RPMI8226 (cell line): ENCODE results near the gene GNPTG.

ENCODE experiments used
- DNase-seq: peaks from one replicate; pipeline ENCODE4 v3.0.0-alpha.2; 2015

GNPTG gene

DNA sequence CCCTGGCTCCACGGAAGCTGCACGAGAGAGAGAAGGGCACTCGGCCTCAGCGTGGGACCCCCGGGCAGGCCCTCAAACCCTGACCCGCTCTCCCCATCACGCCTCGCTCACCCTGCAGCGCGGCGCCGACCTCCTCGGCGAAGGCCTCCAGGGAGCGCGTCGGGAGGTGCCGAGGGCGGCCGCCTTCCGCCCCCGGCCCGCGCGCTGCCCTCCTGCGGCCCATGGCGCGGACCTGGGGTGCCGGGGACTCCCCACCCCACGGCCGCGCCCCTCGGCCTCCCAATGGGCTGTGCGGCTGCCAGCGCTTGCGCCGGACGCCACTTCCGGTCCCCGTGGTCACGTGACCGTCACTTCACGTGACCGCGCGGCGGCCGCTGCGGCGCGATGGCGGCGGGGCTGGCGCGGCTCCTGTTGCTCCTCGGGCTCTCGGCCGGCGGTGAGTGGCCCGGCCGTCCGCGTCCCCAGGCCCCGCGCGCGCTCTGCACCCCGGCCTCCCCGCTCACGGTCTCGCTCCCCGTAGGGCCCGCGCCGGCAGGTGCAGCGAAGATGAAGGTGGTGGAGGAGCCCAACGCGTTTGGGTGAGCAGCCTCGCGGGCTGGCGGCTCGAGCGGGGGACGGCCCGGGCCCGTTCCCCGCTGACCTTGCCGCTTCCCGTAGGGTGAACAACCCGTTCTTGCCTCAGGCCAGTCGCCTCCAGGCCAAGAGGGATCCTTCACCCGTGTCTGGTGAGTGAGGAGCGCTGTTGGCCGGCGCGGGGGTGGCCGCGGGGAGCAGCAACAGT is at the start of gene GNPTG, which contains the start of gene TSR3:
Gene GNPTG, plus strand, starts transcription at position 350 of the 781 bp plus-strand sequence. Its CDS starts 35 bp downstream, at position 385.
Gene TSR3, minus strand, starts transcription at position 297 of the 781 bp plus-strand sequence. Its CDS starts 74 bp downstream, at position 223.
- peak; percentile 97 for DNase-seq

DNA sequence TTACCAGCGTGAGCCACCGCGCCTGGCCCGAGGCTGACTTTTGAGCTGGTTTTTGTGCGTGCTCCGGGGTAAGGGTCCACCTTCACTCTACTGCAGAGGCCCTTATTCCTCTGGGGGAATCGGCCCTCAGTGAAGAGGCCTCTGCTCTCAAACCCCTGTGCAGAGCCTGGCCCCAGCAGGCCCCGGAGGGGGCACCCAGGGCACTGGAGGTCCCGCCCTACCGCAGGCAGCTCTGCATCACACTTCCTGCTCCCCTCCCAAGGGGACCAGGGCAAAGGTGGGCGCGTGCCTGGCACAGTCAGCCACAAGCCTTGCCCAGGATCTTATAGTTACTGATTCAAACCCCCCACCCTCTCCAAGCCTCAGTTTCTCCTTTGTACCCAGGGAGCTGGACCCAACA is 45.9 kb upstream of the GNPTG start:
- no peak for DNase-seq

DNA sequence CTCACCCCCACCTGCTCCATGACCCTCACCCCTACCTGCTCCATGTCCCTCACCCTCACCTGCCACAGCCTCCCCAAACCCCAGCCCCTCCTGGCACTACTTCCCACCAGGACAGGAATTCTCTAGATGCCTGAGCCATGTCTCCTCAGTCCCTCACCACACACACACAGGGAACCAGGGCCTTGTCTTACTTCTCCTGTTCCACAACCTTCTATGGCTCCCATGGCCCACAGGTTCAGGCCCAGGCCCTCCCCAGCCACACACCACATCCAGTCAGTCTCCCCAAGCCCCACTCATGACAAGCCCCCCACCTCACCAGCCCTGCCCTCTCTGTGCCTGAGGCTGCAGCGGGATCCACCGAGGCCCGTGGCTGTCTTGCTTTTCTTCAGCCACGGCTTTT is 45.4 kb upstream of the GNPTG start:
- DNase-seq = no peak

DNA sequence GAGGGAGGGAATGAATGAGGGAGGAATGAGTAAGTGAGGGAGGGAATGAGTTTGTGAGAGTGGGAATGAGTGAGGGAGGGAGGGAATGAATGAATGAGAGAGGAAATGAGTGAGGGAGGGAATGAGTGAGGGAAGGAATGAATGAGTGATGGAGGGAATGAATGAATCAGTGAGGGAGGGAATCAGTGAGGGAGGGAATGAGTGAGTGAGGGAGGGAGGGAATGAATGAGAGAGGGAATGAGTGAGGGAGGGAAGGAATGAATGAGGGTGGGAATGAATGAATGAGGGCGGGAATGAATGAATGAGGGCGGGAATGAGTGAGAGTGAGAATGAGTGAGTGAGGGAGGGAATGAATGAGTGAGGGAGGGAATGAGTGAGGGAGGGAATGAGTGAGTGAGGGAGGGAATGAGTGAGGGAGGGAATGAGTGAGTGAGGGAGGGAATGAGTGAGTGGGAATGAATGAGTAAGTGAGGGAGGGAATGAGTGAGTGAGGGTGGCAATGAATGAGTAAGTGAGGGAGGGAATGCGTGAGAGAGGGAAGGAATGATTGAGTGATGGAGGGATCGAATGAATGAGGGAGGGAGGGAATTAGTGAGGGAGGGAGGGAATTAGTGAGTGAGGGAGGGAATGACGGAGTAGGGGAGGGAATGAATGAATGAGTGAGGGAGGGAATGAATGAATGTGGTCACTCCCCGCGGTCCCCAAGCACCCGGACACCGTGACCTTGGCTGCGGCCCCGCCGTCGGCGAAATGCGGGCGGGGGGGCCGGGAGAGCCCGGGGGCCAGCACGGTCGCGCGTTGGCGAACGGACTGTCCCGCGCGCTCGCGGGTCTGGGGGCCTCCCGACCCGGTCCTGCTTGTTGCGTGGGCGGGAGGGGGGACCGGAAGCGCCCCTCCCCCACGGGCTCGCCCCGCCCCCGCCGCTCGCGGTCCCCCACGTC is 43.4 kb upstream of the GNPTG start:
- peak; percentile 83 for DNase-seq

DNA sequence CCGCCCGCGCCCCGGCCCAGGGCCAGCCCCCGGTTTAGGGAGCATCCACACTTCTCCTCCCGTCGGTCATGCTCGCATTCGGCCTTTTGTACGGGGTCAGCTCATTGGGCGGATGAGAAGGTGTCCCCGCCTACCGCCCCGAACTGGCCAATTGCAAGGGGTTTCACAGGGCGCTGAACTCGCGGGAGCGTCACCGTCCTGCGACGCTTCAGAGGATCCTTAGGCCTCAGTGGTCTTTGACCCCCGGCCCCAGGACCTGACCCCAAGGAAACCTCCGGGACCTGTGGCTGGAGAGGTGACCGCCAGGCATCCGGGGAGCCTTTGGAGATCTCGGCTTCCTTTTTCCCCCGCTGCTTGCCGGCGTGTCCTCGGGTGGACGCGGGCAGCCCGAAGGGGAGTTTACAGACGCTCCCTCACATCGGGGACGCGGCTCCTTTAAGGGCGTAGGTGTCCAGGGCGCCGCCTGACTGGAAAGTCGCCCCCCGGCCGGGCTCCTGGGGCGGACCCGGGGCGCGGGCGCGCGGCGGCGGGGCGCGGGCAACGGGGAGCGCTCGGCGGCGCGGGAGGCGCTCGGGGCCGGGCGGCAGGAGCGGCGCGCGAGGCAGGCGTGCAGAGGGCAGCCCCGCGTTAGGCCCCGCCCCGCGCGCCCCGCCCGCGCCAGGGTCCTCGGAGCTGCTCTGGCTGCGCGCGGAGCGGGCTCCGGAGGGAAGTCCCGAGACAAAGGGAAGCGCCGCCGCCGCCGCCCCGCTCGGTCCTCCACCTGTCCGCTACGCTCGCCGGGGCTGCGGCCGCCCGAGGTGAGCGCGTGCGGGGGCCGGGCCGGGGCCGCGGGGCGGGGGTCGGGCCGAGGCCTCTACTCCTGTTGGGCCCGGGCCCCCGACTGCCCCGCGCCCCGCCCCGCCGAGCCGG is 42.5 kb upstream of the GNPTG start, which contains the start of gene UBE2I:
Gene UBE2I, plus strand, starts transcription at position 660 of the 909 bp plus-strand sequence. CDS start 4,395 bp downstream, outside the sequence.
- peak; percentile 99 for DNase-seq

DNA sequence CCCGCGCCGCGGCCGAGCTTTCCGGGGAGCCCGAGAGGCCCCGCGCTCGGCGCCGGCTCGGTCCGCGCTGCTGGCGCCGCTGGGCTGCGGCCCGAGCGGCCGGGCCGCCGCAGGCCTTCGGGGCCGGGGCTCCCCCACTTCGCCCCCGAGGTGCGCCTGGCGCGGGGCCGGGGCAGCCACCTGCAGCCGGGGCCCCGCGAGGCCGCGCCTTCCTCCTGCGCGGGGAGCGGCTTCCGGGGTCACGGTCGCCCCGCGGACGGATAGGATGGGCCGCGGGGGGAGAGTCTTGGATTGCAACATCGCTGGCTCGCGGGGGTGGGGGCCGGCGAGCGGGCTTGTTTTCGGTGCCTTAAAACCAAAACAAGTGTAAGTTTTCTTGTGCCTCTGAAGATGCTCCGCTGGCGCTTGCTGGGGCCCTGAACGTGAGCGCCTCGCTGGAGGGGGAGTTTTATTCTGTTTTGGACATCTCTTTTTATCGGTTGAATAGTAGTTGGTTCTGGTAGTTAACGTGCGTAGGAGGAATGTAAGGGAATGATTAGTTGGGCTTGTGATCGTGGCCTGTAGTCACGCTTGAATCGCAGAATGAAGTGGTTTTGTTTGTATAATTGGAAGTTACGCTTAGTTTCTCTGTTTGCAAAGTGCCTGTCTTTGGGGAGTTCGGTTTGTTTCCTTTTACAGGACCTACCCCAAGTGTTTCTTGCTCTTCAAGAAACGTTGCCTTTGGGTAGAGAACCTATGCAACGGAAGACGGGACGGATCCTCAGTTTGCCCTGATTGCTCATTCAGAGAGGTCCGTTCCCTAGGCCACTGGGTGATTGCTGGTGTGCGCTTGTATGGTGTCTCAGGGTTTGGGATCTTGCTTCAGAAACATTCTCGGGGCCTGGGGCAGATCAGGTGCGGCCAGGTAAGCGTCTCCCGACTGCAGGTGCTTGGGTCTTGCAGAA is 41.6 kb upstream of the GNPTG start:
- DNase-seq = peak; percentile 64

DNA sequence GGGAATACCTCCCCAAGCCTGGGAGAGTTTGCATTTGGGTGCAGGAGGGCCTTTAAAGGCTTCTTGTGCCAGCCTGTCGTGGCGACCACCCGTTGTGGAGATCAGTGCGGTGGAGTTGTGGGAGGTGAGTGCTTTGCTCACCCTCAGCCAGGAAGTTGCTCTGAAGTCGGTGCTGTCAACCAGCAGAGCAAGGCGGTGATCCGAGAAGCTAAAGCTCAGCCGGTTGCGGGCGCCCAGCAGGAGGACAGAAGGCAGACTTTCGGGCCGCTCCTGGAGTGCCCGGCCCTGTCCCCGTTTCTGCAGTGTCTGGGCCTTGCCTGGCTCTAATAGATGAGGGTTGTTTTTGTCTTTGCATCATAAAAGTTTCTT is 40.9 kb upstream of the GNPTG start:
- peak; percentile 54 for DNase-seq

DNA sequence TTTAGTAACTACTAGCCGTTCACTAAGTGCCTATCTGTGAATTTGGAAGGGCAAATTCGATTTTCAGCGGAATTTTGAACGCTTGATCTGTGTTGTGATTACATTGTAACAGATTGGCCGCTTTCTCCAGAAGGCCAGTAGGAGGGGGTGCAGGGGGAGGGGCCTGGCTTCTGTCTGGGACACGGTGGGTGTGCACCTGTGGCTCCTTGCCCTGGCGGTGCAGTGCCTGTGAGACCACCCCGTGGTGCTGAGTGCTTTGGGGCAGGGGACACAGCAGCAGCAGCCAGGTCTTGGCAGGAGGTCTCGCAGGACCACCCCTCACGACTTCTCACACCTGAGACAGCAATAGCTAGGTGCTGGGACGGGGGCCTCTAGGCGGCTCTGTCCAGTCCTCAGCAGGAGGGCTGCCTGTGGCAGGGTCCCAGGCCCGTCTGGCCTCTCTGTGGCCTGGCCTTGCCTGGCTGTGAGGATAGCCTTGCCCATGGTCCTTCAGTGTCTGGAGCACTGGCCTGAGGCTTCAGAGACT is 40.5 kb upstream of the GNPTG start:
- no peak for DNase-seq

DNA sequence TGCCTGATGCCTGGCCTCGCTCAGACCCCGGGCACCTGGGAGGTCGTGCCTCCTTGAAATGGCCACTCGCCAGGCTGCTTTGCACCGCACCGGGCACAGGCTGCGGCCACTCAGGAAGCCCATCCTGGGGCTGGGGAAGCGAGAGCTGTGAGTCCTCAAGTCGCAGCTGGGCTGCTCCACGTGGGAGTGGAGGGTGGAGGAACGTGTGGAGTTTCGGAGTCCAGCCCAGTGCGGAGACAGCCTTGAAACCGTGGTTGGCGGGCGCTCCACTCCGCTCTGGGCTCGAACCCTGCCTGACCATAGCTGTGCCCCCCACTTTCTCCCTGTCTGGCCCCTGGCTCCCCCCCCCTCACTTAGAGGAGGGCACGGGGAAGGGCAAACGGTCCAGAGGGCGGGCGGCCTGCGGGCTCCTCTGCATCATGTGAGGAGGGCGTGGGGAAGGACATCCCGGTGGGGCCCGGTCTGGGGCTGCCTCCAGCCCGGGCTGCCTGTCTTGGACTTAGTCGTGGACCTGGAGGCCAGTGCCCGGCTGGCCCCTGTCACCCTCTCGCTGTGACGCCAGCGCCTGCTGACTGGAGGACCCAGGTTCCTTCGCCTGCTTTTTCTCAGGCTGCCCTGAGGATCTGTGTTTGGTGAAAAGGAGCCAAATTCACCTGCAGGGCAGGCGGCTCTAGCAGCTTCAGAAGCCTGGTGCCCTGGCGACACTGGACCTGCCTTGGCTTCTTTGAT is 39.8 kb upstream of the GNPTG start:
- no peak for DNase-seq

DNA sequence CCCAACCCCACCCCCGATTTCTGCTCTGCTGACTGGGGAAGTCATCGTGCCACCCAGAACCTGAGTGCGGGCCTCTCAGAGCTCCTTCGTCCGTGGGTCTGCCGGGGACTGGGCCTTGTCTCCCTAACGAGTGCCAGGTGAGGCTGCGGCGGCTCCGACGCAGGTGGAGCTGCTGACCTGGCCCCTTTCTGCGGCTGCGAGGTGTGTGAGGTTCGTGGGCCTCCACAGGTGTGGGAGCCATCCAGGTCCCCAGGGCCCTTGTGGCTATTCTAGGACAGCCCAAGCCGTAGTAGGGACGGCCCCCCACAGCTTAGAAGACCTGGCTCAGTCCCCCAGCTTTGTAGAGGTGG is 39.3 kb upstream of the GNPTG start:
- no peak for DNase-seq

DNA sequence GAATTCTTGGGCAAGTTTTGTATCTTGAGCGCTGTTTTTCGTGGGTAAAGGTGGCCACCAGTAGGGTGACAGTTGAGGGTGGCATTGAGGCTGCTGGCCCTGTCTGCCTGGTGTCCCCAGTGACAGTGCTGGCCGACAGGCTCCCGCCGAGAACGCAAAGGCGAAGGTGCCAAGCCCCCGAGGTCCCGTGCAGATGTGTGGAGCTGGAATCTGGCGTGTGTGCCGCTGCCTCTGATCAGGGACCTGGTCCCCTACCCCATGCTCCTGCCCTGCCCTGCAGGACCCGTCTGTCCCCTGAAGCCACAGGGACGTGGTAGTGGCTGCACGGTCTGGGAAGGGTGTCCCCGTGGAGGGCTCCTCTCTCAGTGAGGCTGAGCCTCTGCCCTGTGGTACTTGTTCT is 38.8 kb upstream of the GNPTG start:
- no peak for DNase-seq

DNA sequence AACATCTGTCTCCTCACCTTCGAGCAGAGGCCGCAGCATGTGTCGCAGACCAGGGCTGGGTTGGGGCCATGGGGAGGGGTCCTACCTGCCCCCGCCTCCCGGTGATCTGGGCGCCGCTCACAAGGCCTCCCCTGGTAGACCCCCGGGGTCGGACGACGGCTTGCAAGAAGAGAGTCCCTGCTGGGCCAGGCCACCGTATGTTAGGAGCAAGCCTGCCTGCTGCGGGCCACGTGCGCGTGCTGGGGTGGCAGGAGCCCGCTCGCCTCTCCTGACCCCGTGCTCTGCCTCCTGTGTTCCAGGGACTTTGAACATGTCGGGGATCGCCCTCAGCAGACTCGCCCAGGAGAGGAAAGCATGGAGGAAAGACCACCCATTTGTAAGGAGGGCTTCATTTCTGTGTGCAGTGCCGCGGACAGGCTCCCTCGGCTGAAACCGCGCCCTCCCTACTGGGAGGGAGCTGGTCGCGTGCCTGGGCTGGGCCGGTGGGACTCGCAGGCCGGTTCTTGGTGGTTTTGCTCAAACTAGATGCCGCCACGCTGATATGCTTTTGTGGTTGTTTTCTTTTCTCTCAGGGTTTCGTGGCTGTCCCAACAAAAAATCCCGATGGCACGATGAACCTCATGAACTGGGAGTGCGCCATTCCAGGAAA is 37.9 kb upstream of the GNPTG start:
- DNase-seq = no peak

DNA sequence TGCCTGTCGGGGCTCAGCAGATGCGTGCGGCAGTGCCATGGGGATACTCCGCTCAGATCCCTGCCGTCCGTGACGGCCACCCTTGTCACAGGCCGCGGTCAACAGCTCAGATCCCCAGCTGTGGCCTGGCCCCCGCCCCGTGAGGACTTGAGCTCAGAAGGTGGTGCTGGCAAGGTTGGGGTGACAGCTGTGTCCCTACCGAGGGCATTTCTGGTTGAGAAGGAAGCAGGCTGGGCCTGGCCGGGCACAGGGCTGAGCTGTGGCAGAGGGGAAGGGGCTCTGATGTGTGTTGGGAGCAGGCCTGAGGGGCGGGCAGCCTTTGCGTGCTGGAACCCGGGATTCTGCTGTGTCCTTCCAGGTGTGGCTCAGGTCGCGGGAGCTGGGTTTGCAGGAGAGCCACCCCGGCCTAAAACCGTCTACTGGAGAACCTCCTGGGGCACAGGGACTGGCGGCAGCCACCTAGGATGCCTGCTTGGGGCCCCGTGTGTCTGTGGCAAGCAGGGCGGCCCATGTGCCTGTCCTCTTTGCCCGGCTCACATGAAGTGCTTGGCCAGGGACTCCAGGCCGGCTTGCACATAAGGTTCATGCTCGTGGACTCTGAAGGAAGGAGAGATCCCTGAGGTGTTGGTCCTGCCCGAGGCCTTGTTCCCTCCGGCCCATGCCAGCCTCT is 37.2 kb upstream of the GNPTG start:
- DNase-seq = no peak

DNA sequence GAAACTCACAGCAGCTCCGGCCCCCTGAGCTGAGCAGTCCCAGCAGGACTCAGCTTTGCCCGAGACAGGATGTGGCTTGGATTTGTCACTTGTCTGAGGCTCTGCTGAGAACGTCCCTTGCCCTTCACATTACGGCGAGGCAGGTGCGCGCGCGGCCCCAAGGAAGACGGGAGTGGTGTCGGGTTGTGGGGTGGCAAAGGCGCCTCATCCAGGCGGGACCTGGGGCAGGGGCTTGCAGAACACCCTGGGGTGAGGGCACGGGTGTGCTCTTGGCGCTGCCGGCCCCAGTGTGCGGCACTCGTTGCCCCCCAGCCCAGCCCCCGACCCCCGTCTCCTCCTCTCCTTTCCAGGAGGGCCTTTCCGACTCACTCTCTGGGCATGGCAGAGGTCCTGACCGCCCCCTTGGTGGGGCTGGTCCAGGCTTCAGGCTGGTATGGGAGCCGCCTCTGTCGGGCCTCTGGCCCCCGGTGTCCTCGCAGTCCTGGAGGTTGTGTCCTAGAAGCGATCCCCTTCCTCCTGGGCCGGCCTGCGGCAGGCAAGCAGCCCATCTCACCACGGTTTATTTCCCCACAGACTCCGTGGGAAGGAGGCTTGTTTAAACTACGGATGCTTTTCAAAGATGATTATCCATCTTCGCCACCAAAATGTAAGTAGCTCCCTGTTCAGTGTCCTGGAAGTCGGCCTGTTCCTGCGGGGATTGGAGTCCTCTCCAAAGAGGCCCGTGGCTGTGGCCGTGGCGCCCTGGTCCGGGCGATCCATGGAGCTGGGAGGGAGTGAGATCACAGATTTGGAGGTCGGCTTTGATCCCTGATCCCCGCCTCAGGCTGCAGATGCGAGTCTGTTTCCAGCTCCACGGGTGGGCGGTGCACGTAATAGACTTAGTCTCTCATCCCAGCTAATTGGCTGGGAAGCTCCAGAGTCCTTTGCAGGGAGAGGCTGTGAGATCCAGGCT is 36.4 kb upstream of the GNPTG start:
- no peak for DNase-seq

DNA sequence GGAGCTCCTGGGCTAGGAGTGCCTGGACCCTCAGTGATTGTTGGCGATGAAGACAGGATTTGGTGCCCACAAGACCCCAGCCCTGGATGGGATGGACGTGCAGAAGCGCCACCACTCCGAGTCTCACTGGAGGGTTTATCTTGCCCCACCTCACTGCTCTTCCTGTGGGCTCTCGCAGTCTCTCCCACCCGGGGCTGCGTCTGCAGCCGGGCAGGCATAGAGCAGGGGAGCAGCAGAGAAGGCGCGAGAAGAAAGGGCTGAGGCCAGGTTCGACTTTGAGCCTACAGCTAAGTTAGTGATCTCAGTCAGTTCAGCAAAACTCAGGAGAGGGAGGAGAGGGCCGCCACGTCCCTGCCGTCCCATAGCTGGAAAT is 35.7 kb upstream of the GNPTG start:
- DNase-seq = no peak

DNA sequence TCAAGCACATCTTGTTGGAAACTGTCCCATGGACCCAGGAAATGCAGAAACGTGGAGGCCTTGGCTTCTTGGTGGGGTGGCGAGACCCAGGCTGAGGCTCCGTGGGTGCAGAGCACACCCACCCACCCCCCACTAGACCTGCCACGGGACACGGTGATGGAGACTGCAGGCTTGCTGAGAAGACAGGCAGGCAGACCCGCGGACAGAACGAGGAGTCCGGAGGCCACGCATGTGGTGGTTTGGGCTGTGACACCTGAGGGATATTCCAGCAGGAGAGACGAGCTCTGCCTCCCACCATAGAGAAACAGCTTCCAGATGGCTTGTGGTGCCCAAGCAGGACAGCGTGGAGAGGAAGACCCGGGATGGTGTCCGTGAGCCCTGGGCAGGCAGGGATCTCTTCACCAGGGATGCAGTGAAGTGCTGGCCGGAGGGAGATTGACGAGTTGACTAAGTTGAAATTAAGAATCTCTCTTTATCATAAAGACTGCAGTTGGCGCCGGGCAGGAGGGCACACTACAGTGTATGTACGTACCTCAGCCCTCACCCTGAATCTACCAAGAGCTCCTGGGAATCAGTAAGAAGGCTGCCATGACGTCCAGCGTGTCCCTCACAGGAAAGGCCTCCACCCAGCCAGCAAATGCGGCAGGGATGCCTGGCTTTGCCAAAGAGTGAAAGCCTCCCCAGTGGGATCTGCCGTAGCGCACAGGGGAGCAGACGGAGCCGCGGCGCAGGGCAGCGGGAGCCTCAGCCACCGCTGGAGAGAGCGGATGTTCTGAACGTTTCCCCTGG is 34.1 kb upstream of the GNPTG start:
- no peak for DNase-seq

DNA sequence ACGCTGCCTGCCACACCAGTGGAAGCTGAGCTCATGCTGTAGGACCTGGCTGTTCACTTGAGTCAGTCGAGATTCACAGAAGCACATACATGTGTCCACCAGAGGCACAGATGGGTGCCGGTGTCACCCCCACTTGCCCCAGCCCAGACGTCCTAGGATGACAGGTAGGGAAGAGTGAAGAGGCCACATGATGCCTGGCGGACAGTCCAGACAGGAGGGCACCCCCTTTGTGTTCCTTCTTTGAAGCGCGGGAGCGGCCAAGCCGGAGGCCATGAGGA is 33.5 kb upstream of the GNPTG start:
- no peak for DNase-seq

DNA sequence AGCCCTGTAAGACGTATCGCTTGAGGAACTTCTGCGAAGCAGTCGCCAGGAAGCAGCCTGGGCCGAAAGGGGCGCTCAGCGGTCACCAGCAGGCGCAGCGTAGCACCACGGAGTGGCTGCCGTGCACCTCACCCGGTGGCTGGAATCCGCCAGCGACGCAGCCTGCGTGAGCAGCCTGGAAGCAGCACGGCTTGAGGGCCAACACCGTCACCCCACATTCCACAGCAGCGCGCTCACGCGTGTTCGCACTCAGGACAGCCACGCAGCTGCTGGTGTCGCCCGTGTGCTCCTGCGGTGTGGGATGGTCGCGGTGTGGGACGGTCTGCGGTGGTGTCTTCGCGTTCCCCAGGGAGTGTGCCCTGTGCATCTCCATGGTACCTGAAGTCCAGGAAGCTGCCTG is 32.7 kb upstream of the GNPTG start:
- no peak for DNase-seq
